ENCODE data around the gene MBNL2.
A peak's percentile ranks its signal among the peaks of the same experiment; 100 is the strongest.

The MBNL2 gene

DNA sequence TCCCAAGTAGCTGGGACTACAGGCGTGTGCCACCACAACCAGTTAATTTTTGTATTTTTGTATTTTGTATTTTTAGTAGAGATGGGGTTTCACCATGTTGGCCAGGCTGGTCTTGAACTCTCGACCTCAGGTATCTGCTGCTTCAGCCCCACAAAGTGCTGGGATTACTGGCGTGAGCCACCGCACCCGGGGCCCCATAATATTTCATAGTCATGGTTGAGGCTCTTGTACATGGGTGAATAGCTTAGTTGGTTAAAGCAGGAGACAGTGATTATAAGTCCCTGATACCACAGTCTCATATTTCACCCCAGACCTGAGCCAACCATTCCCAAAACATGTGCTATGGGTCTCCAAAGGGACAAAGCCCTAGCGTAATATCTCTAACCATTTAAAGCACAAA lies 26.1 kb downstream of the MBNL2 start:
- Mint-ChIP-seq H3K4me1 (ENCODE audit: low read depth) (peaks cover 29% of the 10 kb centered on the region), H3K27me3 (no peaks in the 10 kb centered on the region), H3K27ac (no peak overlapping the region), H3K36me3 (ENCODE audit: low read depth) (no peaks in the 10 kb centered on the region), H3K9me3 (no peaks in the 10 kb centered on the region), H3K4me3 (no peak overlapping the region)
- DNase-seq = no peak

DNA sequence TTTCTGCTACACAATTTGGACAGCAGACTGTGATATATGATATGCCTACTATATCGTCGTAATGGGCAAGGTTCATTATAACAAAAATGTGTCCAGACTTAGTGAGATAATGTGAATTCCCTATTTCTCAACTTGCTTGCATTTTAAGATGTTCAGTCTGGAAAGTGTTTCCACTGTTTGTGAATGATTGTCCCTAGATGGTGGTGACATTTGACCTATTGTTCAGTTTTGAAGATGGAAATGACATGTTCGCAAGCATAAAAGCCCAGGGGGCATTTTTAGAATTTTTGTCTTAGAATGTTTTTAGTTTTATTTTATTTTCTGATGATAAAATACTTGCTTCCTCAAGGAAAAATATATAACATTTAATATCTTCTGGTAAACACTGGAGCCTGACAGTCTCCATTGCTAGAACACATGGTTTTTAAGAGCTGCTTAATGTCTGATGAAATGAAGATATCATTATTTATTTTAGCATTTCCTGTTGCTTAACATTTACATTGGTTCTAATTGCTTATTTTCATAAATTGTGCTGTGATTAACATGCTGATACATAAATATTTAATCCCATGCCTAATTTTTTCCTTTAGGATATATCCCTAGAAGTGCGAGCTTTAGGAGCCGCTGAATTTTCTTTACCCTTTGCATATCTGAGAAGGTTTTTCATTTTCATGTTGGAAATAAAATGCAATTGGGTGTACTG lies 27.1 kb downstream of the MBNL2 start:
- Mint-ChIP-seq H3K27ac (no peak overlapping the region), H3K27me3 (no peaks in the 10 kb centered on the region), H3K4me3 (no peak overlapping the region), H3K9me3 (no peaks in the 10 kb centered on the region), H3K36me3 (ENCODE audit: low read depth) (no peaks in the 10 kb centered on the region), H3K4me1 (ENCODE audit: low read depth) (peaks cover 23% of the 10 kb centered on the region)
- DNase-seq = no peak

DNA sequence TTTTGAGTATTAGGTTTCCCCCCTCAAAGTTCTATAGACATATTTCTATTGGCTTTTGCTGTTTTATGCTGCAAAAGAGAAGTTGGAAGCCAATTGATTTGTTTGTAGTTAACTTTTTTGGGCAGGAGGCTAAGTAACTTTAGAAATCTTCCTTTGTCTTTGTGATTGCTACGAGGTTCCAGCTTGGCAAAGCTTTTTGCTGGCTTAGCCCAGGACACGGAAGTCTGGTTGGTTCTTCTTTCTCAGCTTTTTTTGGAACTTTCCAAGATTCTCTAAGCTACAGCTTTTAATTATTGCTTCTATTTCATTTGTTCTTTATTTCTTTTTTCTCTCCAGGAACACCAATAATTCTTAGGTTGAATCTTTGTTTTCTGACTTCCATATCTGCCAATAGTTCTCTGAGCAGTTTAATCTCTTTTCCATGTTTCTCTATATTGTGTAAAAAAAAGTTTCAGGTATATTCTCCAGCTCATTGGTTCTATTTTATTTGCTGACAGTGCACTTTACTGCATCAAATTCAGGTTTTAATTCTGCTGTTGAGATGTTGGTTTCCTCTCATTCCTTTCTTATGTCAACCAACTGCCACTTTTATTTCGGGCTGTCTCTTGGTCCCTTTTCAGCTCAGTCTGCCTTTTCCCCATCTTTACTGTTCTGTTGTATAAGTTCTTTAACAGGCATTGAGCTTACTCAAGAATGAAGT lies 27.8 kb downstream of the MBNL2 start:
- no peak overlapping the region for H3K4me3 Mint-ChIP-seq
- H3K27ac Mint-ChIP-seq = no peak overlapping the region
- H3K4me1 Mint-ChIP-seq (ENCODE audit: low read depth) = peaks cover 28% of the 10 kb centered on the region
- H3K36me3 Mint-ChIP-seq (ENCODE audit: low read depth) = peaks cover 4% of the 10 kb centered on the region
- no peaks in the 10 kb centered on the region for H3K27me3 Mint-ChIP-seq
- DNase-seq = no peak
- no peaks in the 10 kb centered on the region for H3K9me3 Mint-ChIP-seq

DNA sequence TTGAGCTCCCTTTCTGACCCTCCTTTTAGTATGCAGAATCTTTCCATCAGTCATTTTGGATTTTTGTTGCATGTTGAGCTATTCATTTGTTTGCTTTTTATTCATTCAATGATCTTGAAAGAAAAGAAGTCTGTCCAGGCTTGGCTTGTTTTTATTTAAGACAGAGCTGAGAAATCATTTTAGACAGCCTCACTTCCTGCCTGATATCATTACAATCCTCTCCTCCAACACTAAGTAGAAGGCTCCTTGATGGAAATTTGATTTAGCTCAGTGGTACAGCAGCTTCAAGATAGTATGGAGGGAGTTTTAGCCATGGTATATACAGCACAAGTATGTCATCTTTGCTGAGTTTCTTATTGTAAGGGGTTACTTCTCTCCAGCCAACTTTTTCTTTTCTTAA lies 28.4 kb downstream of the MBNL2 start:
- H3K9me3 Mint-ChIP-seq = no peaks in the 10 kb centered on the region
- no peak overlapping the region for H3K4me3 Mint-ChIP-seq
- peaks cover 34% of the 10 kb centered on the region for H3K4me1 Mint-ChIP-seq (ENCODE audit: low read depth)
- no peak overlapping the region for H3K27ac Mint-ChIP-seq
- H3K27me3 Mint-ChIP-seq = no peaks in the 10 kb centered on the region
- H3K36me3 Mint-ChIP-seq (ENCODE audit: low read depth) = peaks cover 4% of the 10 kb centered on the region
- DNase-seq = no peak

DNA sequence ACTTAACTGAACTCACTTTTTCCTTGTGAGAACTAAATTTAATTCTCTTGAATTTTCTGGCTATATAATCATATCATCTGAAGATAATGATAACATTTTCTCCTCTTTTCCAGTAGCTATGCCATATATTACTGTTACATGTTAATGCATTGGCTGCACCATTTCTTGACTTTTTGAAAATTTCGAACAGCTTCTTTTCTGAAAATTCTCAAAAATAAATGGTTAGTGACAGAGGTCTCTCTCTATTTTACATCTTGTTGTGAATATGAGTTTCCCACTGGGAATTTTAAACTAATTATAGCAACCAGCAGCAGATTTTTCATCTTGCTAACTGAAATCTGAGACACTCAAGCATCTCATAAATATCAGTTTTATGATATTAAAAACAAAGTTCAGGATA lies 30.6 kb downstream of the MBNL2 start:
- H3K27me3 Mint-ChIP-seq = no peaks in the 10 kb centered on the region
- H3K9me3 Mint-ChIP-seq = no peaks in the 10 kb centered on the region
- H3K4me3 Mint-ChIP-seq = no peak overlapping the region
- peaks cover 54% of the 10 kb centered on the region for H3K4me1 Mint-ChIP-seq (ENCODE audit: low read depth)
- no peak overlapping the region for H3K27ac Mint-ChIP-seq
- H3K36me3 Mint-ChIP-seq (ENCODE audit: low read depth) = peaks cover 12% of the 10 kb centered on the region
- DNase-seq = no peak

DNA sequence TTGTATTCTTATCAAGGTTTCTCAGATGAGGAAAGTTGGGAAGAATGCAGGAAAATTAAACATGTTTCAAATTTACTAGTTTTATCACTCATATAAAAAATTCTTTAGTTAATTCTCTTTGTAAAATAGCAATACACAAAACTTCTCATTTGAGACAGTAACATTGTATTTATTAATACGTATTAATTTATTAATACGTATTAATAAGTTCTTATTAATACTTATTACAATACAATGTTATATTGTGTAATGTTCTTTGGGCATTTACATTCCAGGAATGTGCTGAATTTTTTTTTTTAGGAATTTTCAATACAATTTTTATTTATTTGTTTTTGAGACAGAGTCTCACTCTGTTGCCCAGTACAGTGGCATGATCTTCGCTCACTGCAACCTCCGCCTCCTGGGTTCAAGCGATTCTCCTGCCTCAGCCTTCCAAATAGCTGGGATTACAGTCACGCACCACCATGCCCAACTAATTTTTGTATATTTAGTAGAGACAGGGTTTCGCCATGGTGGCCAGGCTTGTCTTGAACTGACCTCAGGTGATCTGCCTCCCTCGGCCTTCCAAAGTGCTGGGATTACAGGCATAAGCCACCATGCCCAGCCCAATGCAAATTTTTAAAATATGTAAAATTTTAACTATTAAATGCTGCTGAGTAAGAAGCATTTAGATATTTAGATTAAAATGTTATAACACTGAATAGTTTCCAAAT lies 31.6 kb downstream of the MBNL2 start:
- DNase-seq = no peak
- H3K36me3 Mint-ChIP-seq (ENCODE audit: low read depth) = peaks cover 17% of the 10 kb centered on the region
- no peaks in the 10 kb centered on the region for H3K27me3 Mint-ChIP-seq
- no peak overlapping the region for H3K4me3 Mint-ChIP-seq
- no peak overlapping the region for H3K27ac Mint-ChIP-seq
- no peaks in the 10 kb centered on the region for H3K9me3 Mint-ChIP-seq
- H3K4me1 Mint-ChIP-seq (ENCODE audit: low read depth) = peaks cover 64% of the 10 kb centered on the region

DNA sequence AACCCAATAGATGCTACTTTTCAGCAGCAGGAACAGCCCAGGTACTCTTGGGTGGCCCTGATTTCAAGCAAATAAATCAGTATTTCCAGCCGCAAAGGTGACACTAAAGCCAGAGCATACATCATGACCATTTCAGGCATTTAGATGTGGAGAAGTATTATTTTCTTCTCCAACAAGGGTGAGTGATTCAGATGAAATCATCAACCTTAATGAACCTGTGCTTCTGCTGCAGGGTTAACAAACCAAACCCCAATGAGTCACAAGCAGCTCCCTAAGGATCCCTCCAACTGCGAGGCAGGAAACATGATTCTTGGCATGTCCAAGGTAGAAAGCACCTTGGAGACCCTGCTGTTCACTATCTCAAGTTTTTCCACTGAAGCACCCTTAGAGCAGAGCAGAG lies 32.7 kb downstream of the MBNL2 start:
- Mint-ChIP-seq H3K27ac (peak overlapping the region; percentile 40), H3K27me3 (no peaks in the 10 kb centered on the region), H3K4me3 (no peak overlapping the region), H3K4me1 (ENCODE audit: low read depth) (peaks cover 69% of the 10 kb centered on the region), H3K36me3 (ENCODE audit: low read depth) (peaks cover 22% of the 10 kb centered on the region), H3K9me3 (no peaks in the 10 kb centered on the region)
- no peak for DNase-seq

DNA sequence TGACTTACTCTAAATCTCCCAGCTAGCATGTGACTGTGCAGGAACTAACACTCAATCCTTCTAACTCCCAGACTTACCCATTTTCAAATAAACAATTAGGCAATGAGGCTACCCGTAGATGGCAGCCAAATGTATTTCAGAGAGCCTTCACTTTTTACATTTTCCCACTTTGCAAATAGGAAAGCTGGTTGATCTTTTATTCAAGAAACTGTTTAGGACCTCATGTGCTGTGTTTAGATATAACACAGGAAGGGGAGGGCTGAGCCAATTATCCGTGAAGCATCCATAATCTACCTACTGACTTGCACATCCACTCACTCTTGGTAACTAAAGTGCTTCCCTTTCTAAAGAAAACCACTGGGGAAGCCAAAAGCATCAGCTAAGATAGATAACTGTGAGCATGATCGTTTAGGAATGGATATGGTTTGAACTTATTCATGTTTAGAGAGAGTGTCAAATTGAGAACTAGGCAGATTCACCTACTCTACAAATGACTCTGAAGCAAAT lies 33.4 kb downstream of the MBNL2 start:
- Mint-ChIP-seq H3K9me3 (no peaks in the 10 kb centered on the region), H3K4me3 (peak overlapping the region; percentile 16), H3K27me3 (no peaks in the 10 kb centered on the region), H3K27ac (peak overlapping the region; percentile 91), H3K36me3 (ENCODE audit: low read depth) (peaks cover 22% of the 10 kb centered on the region), H3K4me1 (ENCODE audit: low read depth) (peaks cover 69% of the 10 kb centered on the region)
- no peak for DNase-seq

DNA sequence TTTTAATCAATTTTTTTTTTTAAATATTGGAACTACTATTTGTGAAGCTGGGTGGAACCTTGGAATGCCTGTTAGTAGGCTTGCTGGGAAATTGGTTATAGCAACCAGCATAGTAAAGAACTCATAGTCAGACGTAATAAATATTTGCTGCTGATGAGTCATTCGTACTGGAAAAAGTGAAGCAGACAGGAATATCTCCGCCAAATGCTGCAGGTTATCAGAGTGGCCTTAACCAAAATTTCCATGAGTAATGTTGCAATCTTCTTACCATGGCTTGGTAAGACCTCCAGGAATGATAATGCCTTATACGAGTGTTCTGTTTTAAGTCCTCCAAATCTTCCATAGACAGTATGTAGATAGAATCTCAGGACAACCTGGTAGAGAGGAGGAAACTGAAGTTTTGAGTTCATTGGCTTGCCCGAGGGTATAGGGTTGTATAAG lies 34.2 kb downstream of the MBNL2 start:
- H3K27ac Mint-ChIP-seq = peak overlapping the region; percentile 91
- peak overlapping the region; percentile 16 for H3K4me3 Mint-ChIP-seq
- no peaks in the 10 kb centered on the region for H3K27me3 Mint-ChIP-seq
- H3K9me3 Mint-ChIP-seq = no peaks in the 10 kb centered on the region
- DNase-seq = no peak
- peaks cover 72% of the 10 kb centered on the region for H3K4me1 Mint-ChIP-seq (ENCODE audit: low read depth)
- peaks cover 22% of the 10 kb centered on the region for H3K36me3 Mint-ChIP-seq (ENCODE audit: low read depth)

DNA sequence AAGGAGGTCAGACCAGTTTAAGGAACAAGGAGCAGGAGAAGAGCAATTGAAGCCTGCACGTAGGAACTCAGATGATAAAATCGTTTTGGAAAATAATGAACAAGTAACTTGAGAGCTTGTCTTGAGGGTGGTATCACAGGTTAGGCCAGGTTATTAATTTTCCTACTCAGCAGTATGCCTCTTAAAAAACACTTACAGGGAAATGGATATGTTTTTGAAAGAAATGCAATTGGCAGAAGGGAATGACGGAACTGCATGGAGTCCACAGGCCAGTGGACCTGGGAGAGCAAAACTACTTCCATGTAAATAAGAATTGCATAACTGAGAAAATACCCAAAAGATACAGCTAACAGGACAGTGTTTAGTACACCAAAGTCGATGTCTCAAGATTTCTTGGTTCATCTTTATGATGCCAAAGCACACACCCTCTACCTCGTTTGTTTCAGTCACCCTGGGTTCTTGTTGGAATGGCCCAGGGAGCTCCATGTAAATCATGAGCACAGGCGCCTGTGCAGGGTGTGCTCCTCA lies 35.2 kb downstream of the MBNL2 start:
- Mint-ChIP-seq H3K36me3 (ENCODE audit: low read depth) (peaks cover 22% of the 10 kb centered on the region), H3K9me3 (no peaks in the 10 kb centered on the region), H3K4me3 (peak overlapping the region; percentile 28), H3K27ac (peak overlapping the region; percentile 91), H3K4me1 (ENCODE audit: low read depth) (peaks cover 81% of the 10 kb centered on the region), H3K27me3 (no peaks in the 10 kb centered on the region)
- no peak for DNase-seq

DNA sequence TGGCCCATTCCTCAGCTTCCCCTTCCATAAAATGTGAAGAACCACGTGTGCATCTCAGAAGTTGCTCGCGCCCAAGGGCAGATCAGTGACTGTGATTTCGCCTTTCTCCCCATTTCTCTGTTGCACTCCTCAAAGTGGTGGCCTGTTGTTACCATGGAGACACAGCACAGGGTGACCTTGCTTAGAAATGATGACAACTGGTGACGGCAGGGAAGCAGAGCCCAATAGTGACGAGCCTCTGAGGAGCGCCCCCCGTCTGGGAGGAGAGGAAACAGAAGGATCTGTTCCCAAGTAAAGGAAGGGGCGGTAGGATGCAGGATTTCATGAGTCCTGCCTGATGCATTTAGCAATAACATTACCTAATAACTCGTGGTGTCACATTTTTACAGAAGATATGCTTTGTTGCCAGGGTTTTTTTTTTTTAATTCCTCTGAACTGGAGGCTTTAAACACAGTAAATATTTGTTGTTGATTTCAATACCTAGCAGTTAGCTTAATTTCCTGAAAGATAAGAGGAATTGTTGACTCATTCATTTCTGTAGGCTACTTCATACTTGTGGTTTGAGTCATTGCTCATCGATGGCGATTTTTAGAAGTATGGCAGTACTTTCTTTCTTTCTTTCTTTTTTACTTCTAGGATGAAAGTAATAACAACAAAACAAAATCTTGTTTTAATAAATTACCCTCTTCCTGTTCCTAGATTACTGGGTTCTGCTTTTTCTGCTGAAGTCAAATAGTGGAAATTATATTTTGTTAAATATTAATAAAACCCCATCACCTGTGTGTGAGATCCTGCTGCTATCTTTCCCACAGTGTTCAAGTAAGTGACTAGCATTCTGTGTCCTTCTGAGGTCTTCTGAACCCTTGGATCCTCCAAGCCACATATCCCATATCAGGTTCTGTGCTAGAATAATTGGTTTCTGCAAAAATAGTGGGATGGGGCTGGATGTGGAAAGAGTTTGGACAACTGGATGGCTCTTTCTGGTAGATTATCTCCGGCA lies 36.0 kb downstream of the MBNL2 start:
- no peaks in the 10 kb centered on the region for H3K27me3 Mint-ChIP-seq
- H3K36me3 Mint-ChIP-seq (ENCODE audit: low read depth) = peaks cover 24% of the 10 kb centered on the region
- DNase-seq = no peak
- peaks cover 84% of the 10 kb centered on the region for H3K4me1 Mint-ChIP-seq (ENCODE audit: low read depth)
- peak overlapping the region; percentile 91 for H3K27ac Mint-ChIP-seq
- no peaks in the 10 kb centered on the region for H3K9me3 Mint-ChIP-seq
- H3K4me3 Mint-ChIP-seq = peak overlapping the region; percentile 28

DNA sequence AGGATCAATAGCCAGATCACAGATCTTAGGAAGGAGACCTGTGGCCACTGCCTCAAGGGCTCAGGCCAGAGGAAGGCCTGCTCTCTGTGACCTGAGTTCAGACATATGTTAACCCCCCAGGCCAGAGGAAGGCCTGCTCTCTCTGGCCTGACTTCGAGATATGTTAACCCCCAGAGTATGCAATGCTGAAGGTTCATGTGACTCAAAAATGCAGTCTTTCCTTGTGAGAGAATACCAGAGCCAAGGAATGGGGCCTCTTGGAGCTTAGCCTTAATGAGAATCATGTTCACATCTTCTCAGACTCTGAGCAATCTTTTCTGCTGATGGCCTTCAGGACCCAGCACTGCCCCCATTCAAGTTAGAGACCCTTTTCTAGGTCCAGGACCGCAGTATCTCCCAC lies 36.7 kb downstream of the MBNL2 start:
- no peak for DNase-seq
- Mint-ChIP-seq H3K4me3 (no peak overlapping the region), H3K4me1 (ENCODE audit: low read depth) (peaks cover 86% of the 10 kb centered on the region), H3K36me3 (ENCODE audit: low read depth) (peaks cover 26% of the 10 kb centered on the region), H3K27me3 (no peaks in the 10 kb centered on the region), H3K9me3 (no peaks in the 10 kb centered on the region), H3K27ac (peak overlapping the region; percentile 91)

DNA sequence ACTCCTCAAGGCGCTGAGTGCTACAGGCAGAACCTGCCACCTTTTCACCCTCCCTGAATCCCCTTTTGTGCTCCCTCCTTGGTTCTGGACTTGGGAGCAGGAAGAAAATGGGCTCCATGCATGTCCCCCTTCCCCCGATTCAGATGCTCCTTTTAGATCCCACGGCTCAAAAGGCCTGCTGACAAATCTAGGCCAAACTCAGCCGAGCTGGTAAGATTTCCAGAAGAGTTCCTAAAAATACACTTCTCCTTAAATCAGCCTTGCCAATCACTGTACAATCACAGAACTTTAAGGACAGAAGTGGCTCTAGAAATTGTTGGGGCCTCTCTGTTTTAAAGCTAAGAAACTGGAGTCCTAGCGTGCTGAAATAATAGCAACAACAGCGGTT lies 37.3 kb downstream of the MBNL2 start:
- H3K36me3 Mint-ChIP-seq (ENCODE audit: low read depth) = peaks cover 25% of the 10 kb centered on the region
- H3K27me3 Mint-ChIP-seq = no peaks in the 10 kb centered on the region
- no peaks in the 10 kb centered on the region for H3K9me3 Mint-ChIP-seq
- H3K4me3 Mint-ChIP-seq = no peak overlapping the region
- DNase-seq = no peak
- H3K4me1 Mint-ChIP-seq (ENCODE audit: low read depth) = peaks cover 85% of the 10 kb centered on the region
- H3K27ac Mint-ChIP-seq = peak overlapping the region; percentile 91
